Measurements from ENCODE around the gene UBAC1.

Gene UBAC1

GRCh38 chr9:135884328-135885035 lies 76.7 kb downstream of the UBAC1 start:
- peak; percentile 61 for DNase-seq (ENCODE audit: low spot score)

- DNase-seq (ENCODE audit: low spot score) = no peak
Observed at GRCh38 chr9:135883410-135884089, 77.6 kb downstream of the UBAC1 start.

Measured in AG08396 (cell line).